ENCODE results near the gene P4HA2. TPM values are rescaled to one million over a fixed set of nuclear protein-coding genes. Genes with fewer than 3 reads are reported as not detected.

P4HA2 gene
- total RNA-seq, 2 donors from 2014 or later = 32.3 to 57.9 TPM

DNA sequence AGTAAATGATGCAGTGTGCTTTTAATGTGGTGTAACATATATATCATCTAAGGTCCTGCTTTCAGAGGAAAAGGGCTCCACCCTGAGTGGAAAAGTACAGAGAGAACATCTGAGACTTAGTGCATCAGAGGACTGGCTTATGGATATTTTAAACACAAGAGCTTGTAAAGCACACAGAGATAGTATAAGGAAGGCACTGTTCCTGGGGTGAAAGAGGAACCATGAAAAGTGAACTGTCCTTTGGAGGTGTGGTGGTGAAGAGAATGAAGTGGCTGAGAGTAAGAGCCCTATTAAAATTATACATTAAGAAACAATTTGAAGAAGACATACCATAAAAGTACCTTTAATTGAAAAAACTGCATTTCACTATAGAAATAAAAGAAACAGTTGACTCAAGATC, 85.2 kb downstream of the P4HA2 start:
- Histone ChIP-seq H3K27me3 (no peaks in the 10 kb centered on the region), H3K4me1 (no peaks in the 10 kb centered on the region), H3K9me3 (peaks cover 0 to 14% (median 0%) of the 10 kb centered on the region in 3 donors), H3K4me3 (no peak overlapping the region), H3K36me3 (replicated peaks in 1 of 2; ENCODE audit: insufficient read depth in 1 of 2, low read depth in 2 of 2) (no peaks in the 10 kb centered on the region), H3K27ac (no peak overlapping the region)
- ATAC-seq (no peak), DNase-seq (no peak)
- intact Hi-C loops (cut with DNase I) = no loop called here
- TF ChIP-seq, protein P1, sequence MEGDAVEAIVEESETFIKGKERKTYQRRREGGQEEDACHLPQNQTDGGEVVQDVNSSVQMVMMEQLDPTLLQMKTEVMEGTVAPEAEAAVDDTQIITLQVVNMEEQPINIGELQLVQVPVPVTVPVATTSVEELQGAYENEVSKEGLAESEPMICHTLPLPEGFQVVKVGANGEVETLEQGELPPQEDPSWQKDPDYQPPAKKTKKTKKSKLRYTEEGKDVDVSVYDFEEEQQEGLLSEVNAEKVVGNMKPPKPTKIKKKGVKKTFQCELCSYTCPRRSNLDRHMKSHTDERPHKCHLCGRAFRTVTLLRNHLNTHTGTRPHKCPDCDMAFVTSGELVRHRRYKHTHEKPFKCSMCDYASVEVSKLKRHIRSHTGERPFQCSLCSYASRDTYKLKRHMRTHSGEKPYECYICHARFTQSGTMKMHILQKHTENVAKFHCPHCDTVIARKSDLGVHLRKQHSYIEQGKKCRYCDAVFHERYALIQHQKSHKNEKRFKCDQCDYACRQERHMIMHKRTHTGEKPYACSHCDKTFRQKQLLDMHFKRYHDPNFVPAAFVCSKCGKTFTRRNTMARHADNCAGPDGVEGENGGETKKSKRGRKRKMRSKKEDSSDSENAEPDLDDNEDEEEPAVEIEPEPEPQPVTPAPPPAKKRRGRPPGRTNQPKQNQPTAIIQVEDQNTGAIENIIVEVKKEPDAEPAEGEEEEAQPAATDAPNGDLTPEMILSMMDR (IDR thresholded peaks at IDR 0.05) = no peak
- TF ChIP-seq POLR2A (IDR thresholded peaks at IDR 0.05) = no peak

Small RNA genes lying within 50 kb of the gene (microRNA-seq; reads per million reads assigned to microRNA genes)
- 0 reads per million in 2 donors for gene MIR6830 (ENCODE audit: borderline number of aligned reads in 2 of 2, borderline replicate concordance in 2 of 2)

Small RNA genes lying within 50 kb of the gene (small RNA-seq; reads per million reads assigned to genes)
- gene AC063976.4 = not detected

Other genes starting within 250 kb of the P4HA2 start
- gene ACSL6, start 216.2 kb downstream of the P4HA2 start, total RNA-seq = 1 to 10 TPM; 2.0 to 2.1 TPM
- gene IL3, start 167.2 kb downstream of the P4HA2 start, total RNA-seq = not detected
- not detected for gene CSF2, start 154.1 kb downstream of the P4HA2 start, total RNA-seq
- gene PDLIM4, start 29.8 kb upstream of the P4HA2 start, total RNA-seq = 1 to 10 TPM; 4.2 to 4.3 TPM
- gene SLC22A4, start 66.5 kb upstream of the P4HA2 start, total RNA-seq = not detected
- 10 to 100 TPM; 21.3 to 30.3 TPM for gene SLC22A5, start 141.9 kb upstream of the P4HA2 start, total RNA-seq

All from body of pancreas (tissue), 4 donors.